IMR-90 (cell line): ENCODE results near the gene ACAT2. TPM values are rescaled to one million over a fixed set of nuclear protein-coding genes. Genes with fewer than 3 reads are reported as not detected.

Experiments
- ATAC-seq: fragments of 200-7000 bp; cut with Tn5 transposase; 2 replicates; pipeline ENCODE4 v1.9.1; 2020; ENCODE audit warnings: low read depth, mild to moderate bottlenecking, moderate library complexity
- BruUV-seq: library from RNA; stranded (reverse); fragments of 400-500 nt; replicated peaks from 2 replicates; lab custom pipeline; 2021; lab: Mats Ljungman, UMichigan
- CTCF ChIA-PET: fragments of 300-600 bp; formaldehyde crosslinking; extraction: SDS; loops from one replicate; lab custom pipeline; 2021; ENCODE audit warnings: antibody characterized with exemption; lab: Yijun Ruan, JAX
- POLR2A ChIA-PET: fragments of 300-600 bp; sonication (Branson Sonifier 250); formaldehyde crosslinking; loops from one replicate; lab custom pipeline; 2022; ENCODE audit warnings: antibody characterized with exemption; ENCODE audit not compliant: unreplicated experiment; lab: Charles Lee
- DNase-seq: peaks from one replicate; pipeline ENCODE4 v3.0.0; 2013
- H2AFZ ChIP-seq: replicated peaks from 2 replicates; pipeline ENCODE3; 2013; ENCODE audit warnings: low read length, mild to moderate bottlenecking; ENCODE audit not compliant: poor library complexity
- H2AK5ac ChIP-seq: 2 replicates; pipeline ENCODE4 v1.6.1; 2013; ENCODE audit warnings: low read depth, low read length, inconsistent platforms
- H2AK9ac ChIP-seq: replicated peaks from 2 replicates; pipeline ENCODE3; 2013; ENCODE audit warnings: mild to moderate bottlenecking, low read depth, low read length, moderate library complexity; ENCODE audit not compliant: poor library complexity
- H2BK120ac ChIP-seq: 2 replicates; pipeline ENCODE4 v1.6.1; 2013; ENCODE audit warnings: low read depth, low read length, inconsistent platforms
- H2BK15ac ChIP-seq: 3 replicates; pipeline ENCODE4 v1.6.1; 2013; ENCODE audit warnings: low read depth, low read length, inconsistent platforms
- H2BK20ac ChIP-seq: 2 replicates; pipeline ENCODE4 v1.6.1; 2013; ENCODE audit warnings: low read depth, mild to moderate bottlenecking, inconsistent platforms, low read length, moderate library complexity
- H2BK5ac ChIP-seq: 2 replicates; pipeline ENCODE4 v1.6.1; 2013; ENCODE audit warnings: mild to moderate bottlenecking, low read depth, low read length, inconsistent platforms; ENCODE audit not compliant: poor library complexity, severe bottlenecking
- H3K14ac ChIP-seq: replicated peaks from 2 replicates; pipeline ENCODE4 v1.6.1; 2013; ENCODE audit warnings: low read depth, low read length, inconsistent platforms
- H3K18ac ChIP-seq: 2 replicates; pipeline ENCODE4 v1.6.1; 2013; ENCODE audit warnings: low read depth, low read length, control low read depth
- H3K23ac ChIP-seq: 2 replicates; pipeline ENCODE4 v1.6.1; 2013; ENCODE audit warnings: low read depth, low read length, inconsistent platforms
- H3K27ac ChIP-seq: 2 replicates; pipeline ENCODE4 v1.5.1; 2013; ENCODE audit warnings: mild to moderate bottlenecking, control low read depth, low read length; ENCODE audit not compliant: insufficient read depth
- H3K27me3 ChIP-seq: 2 replicates; pipeline ENCODE4 v1.6.1; 2013; ENCODE audit warnings: low read length; ENCODE audit not compliant: control insufficient read depth, insufficient read depth
- H3K36me3 ChIP-seq: 2 replicates; pipeline ENCODE4 v1.6.1; 2013; ENCODE audit warnings: low read length, mixed read lengths; ENCODE audit not compliant: control insufficient read depth, insufficient read depth
- H3K4ac ChIP-seq: 2 replicates; pipeline ENCODE4 v1.6.1; 2013; ENCODE audit warnings: low read depth, low read length, inconsistent platforms
- H3K4me1 ChIP-seq: 2 replicates; pipeline ENCODE4 v1.6.1; 2013; ENCODE audit warnings: low read length, mixed read lengths; ENCODE audit not compliant: control insufficient read depth, insufficient read depth
- H3K4me2 ChIP-seq: 2 replicates; pipeline ENCODE4 v1.6.1; 2013; ENCODE audit warnings: low read depth, mild to moderate bottlenecking, control low read depth, low read length, moderate library complexity
- H3K4me3 ChIP-seq: 2 replicates; pipeline ENCODE4 v1.5.1; 2013; ENCODE audit warnings: low read depth, mild to moderate bottlenecking, control low read depth, low read length, moderate library complexity; ENCODE audit not compliant: insufficient read depth
- H3K56ac ChIP-seq: 2 replicates; pipeline ENCODE4 v1.6.1; 2013; ENCODE audit warnings: low read length, inconsistent platforms; ENCODE audit not compliant: insufficient read depth; ENCODE audit errors: extremely low read depth
- H3K79me1 ChIP-seq, 2 experiments: 2 replicates each; pipeline ENCODE4 v1.6.1; 2013; ENCODE audit warnings: low read length in 2 of 2, inconsistent platforms in 1 of 2, low read depth in 1 of 2
- H3K9ac ChIP-seq: 2 replicates; pipeline ENCODE4 v1.6.1; 2013; ENCODE audit warnings: low read depth, low read length, control low read depth
- H3K9me1 ChIP-seq: 2 replicates; pipeline ENCODE4 v1.6.1; 2013; ENCODE audit warnings: low read length, inconsistent platforms; ENCODE audit not compliant: insufficient read depth
- H3K9me3 ChIP-seq: 2 replicates; pipeline ENCODE4 v1.6.1; 2013; ENCODE audit warnings: low read length; ENCODE audit not compliant: control insufficient read depth, insufficient read depth
- H4K20me1 ChIP-seq: 2 replicates; pipeline ENCODE4 v1.6.1; 2013; ENCODE audit warnings: low read length, inconsistent platforms; ENCODE audit not compliant: insufficient read depth
- H4K5ac ChIP-seq: 2 replicates; pipeline ENCODE4 v1.6.1; 2013; ENCODE audit warnings: mild to moderate bottlenecking, low read depth, low read length, control low read depth
- H4K8ac ChIP-seq, 2 experiments: 2 replicates each; pipeline ENCODE4 v1.6.1; 2013; ENCODE audit warnings: low read depth in 2 of 2, low read length in 2 of 2, control low read depth in 1 of 2, inconsistent platforms in 1 of 2
- H4K91ac ChIP-seq: 2 replicates; pipeline ENCODE4 v1.6.1; 2013; ENCODE audit warnings: low read depth, low read length, inconsistent platforms; ENCODE audit not compliant: insufficient read depth
- BHLHE40 ChIP-seq: fragments of 150-350 bp; IDR thresholded peaks from 2 replicates; pipeline ENCODE4 v1.6.1; 2016; ENCODE audit warnings: mild to moderate bottlenecking, low read depth, low read length
- CEBPB ChIP-seq: IDR thresholded peaks from 2 replicates; pipeline ENCODE4 v1.6.1; 2012; ENCODE audit warnings: low read depth, low read length, improper control_type of control experiment
- CTCF ChIP-seq: conservative IDR thresholded peaks from 2 replicates; pipeline ENCODE4 v1.5.1; 2012; ENCODE audit warnings: mild to moderate bottlenecking, low read depth, low read length, improper control_type of control experiment
- ELK1 ChIP-seq: fragments of 150-350 bp; IDR thresholded peaks from 2 replicates; pipeline ENCODE4 v1.6.1; 2016; ENCODE audit warnings: low read depth, mild to moderate bottlenecking, low read length, moderate library complexity, borderline replicate concordance
- FOS ChIP-seq: fragments of 150-350 bp; IDR thresholded peaks from 2 replicates; pipeline ENCODE4 v1.6.1; 2016; ENCODE audit warnings: low read depth, low read length
- MAFK ChIP-seq: IDR thresholded peaks from 2 replicates; pipeline ENCODE4 v1.6.1; 2012; ENCODE audit warnings: low read depth, low read length, improper control_type of control experiment
- MXI1 ChIP-seq: IDR thresholded peaks from 2 replicates; pipeline ENCODE4 v1.6.1; 2012; ENCODE audit warnings: low read depth, mild to moderate bottlenecking, low read length, moderate library complexity, borderline replicate concordance
- NFE2L2 ChIP-seq: fragments of 150-350 bp; IDR thresholded peaks from 2 replicates; pipeline ENCODE4 v1.6.1; 2016; ENCODE audit warnings: low read depth, mild to moderate bottlenecking, low read length
- POLR2A ChIP-seq: IDR thresholded peaks from 2 replicates; pipeline ENCODE4 v1.6.1; 2012; ENCODE audit warnings: mild to moderate bottlenecking, low read depth, low read length
- RAD21 ChIP-seq: IDR thresholded peaks from 2 replicates; pipeline ENCODE4 v1.6.1; 2012; ENCODE audit warnings: low read length, improper control_type of control experiment
- RCOR1 ChIP-seq: IDR thresholded peaks from 2 replicates; pipeline ENCODE4 v1.6.1; 2012; ENCODE audit warnings: mild to moderate bottlenecking, low read length, improper control_type of control experiment; ENCODE audit not compliant: insufficient replicate concordance
- RFX5 ChIP-seq: IDR thresholded peaks from 2 replicates; pipeline ENCODE4 v1.8.0; 2012; ENCODE audit warnings: low read depth, mild to moderate bottlenecking, low read length, moderate library complexity
- SMC3 ChIP-seq: fragments of 150-350 bp; IDR thresholded peaks from 2 replicates; pipeline ENCODE4 v1.6.1; 2016; ENCODE audit warnings: low read depth, mild to moderate bottlenecking, antibody characterized with exemption, low read length, moderate library complexity
- USF2 ChIP-seq: fragments of 150-350 bp; IDR thresholded peaks from 2 replicates; pipeline ENCODE4 v1.6.1; 2017; ENCODE audit warnings: mild to moderate bottlenecking, antibody characterized with exemption, low read length, low read depth
- WGBS, 2 experiments: methylation state at CpG; one replicate each; pipeline versions ENCODE4 v1.1.5 to v1.1.7; 2013; ENCODE audit warnings: missing lambda C conversion rate in 2 of 2; ENCODE audit not compliant: insufficient read length in 1 of 2; ENCODE audit errors: extremely low coverage in 2 of 2; 5-methylcytosine and 5-hydroxymethylcytosine counted together
- dilution Hi-C: fragments of 300-500 bp; cut with HindIII; formaldehyde crosslinking; loops from one replicate; pipeline ENCODE4 v1.14.3; 2018; ENCODE audit warnings: low sequenced_read_pairs; ENCODE audit not compliant: unreplicated experiment
- in situ Hi-C: fragments of 300-500 bp; cut with MboI; formaldehyde crosslinking; loops from 3 replicates; pipeline ENCODE4 v1.14.3; 2019; ENCODE audit warnings: low sequenced_read_pairs, inconsistent platforms, mixed read lengths
- intact Hi-C: fragments of 100-400 bp; cut with micrococcal nuclease; formaldehyde crosslinking; loops from 2 replicates; pipeline ENCODE4 v1.10.0; 2022
- polyA plus RNA-seq, 3 experiments: library from polyadenylated mRNA; depleted of rRNA; stranded (reverse); fragments of >200 nt; gene quantifications; 2 replicates each; pipeline ENCODE4 v1.2.3, GENCODE V29; 2012; ENCODE audit warnings: low replicate concordance in 1 of 3
- total RNA-seq: library from RNA; depleted of rRNA; stranded (reverse); fragments of >200 nt; gene quantifications from 2 replicates; pipeline ENCODE4 v1.2.3, GENCODE V29; 2012

The ACAT2 gene
- total and polyA plus RNA-seq, 2 of the 4 experiments (the other 2 are of a cell fraction), result 30.5 to 45.2 TPM

GRCh38 chr6:159754959-159755914 lies 6.6 kb upstream of the ACAT2 start:
- ChIA-PET CTCF (no interaction called here), POLR2A (interaction anchor here (1.0 kb wide), 1 partner anchor 28 kb away, joined by 3 read pairs; the partner anchor contains the start of gene WTAP)
- H3K27ac ChIP-seq, result no peak overlapping the region
- H2BK15ac ChIP-seq, result no peak overlapping the region
- WGBS, 2 experiments, result 79% methylated on average over 3 of the region's 15 CpGs; no CpG with 5 or more reads in 1 of the 2 experiments
- H2AFZ ChIP-seq, result no peak overlapping the region
- no peak overlapping the region for H2BK120ac ChIP-seq
- no peak overlapping the region for H3K4me2 ChIP-seq
- no peak overlapping the region for H2BK20ac ChIP-seq
- no TSS peak for BruUV-seq
- H3K56ac ChIP-seq, result no peak overlapping the region
- no peak overlapping the region for H3K23ac ChIP-seq
- no peak overlapping the region for H3K4ac ChIP-seq
- no peak overlapping the region for H4K5ac ChIP-seq
- H2AK5ac ChIP-seq, result no peak overlapping the region
- H3K27me3 ChIP-seq, result no peaks in the 10 kb centered on the region
- dilution Hi-C loops (no loop called here), intact Hi-C loops (no loop called here), in situ Hi-C loops (no loop called here)
- DNase-seq (no peak), ATAC-seq (no peak; the same call in 1 of the 2 replicates)
- no peaks in the 10 kb centered on the region for H3K9me3 ChIP-seq
- peaks cover 16% of the 10 kb centered on the region for H4K20me1 ChIP-seq
- H3K14ac ChIP-seq, result no peak overlapping the region
- no peak overlapping the region for H2AK9ac ChIP-seq
- H4K91ac ChIP-seq, result no peak overlapping the region
- no peak overlapping the region for H4K8ac ChIP-seq
- H3K79me1 ChIP-seq, result peaks cover 28 to 29% of the 10 kb centered on the region in 2 experiments
- no peak overlapping the region for H2BK5ac ChIP-seq
- H3K18ac ChIP-seq, result no peak overlapping the region
- H3K4me1 ChIP-seq, result peaks cover 4% of the 10 kb centered on the region
- no peak overlapping the region for H3K9ac ChIP-seq
- H3K4me3 ChIP-seq, result no peak overlapping the region
- peaks cover 42% of the 10 kb centered on the region for H3K36me3 ChIP-seq
- peaks cover 10% of the 10 kb centered on the region for H3K9me1 ChIP-seq
- TF ChIP-seq NFE2L2 (no peak), CTCF (no peak), FOS (no peak), POLR2A (no peak), RAD21 (no peak), RCOR1 (no peak), MXI1 (no peak), BHLHE40 (no peak), RFX5 (no peak), ELK1 (no peak), CEBPB (no peak), USF2 (no peak), SMC3 (no peak), MAFK (no peak)
